ENCODE data around the gene ARHGEF2. TPM values are rescaled to one million over a fixed set of nuclear protein-coding genes. Genes with fewer than 3 reads are reported as not detected.

The ARHGEF2 gene
- 10 to 100 TPM; 13.6 to 27.3 (median 26.4) TPM for total RNA-seq

DNA sequence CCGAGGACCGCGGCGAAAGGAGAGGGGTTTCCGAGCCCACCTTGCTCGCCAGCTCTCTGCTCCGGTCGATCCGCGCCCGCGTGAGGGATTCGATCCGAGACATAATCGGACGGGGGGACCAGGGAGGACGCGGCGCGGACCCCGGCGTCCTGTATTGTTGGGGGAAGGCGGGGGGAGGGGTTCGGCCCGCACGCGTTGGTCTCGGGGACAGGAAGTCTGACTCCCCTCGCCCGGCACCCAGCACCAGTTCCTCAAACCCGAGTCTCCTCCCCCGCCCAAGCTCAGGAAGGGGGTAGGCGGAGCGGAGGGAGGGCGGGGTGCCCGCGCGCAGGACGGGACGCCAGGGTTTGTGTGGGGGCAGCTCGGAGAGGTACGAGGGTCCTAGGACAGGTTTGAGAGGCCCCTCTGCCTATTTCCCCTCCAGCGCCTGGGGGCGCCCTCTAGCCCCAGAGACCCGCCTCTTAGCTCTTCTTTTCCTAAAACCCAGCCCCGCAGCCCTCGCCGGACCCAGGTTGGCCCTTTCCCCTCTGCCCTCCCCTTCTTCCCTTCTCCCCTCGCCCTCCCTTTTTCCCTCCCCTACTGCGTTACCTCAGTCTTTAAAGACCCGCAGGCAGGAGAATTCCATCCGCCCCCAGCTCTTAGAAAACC, at the start of gene ARHGEF2:
ARHGEF2 (minus strand) TSS at position 223 of the 648 bp plus-strand sequence; CDS start at position 103, 120 bp downstream.
- ATAC-seq (peak; percentile 46 to 51), DNase-seq (peak; percentile 69 to 71)
- in situ Hi-C loops (cut with MboI; ENCODE audit: low sequenced_read_pairs in 4 of 4) = no loop called here
- peak within 1 kb of the TSS; percentile 84 to 97 (median 92) for H3K4me3 ChIP-seq
- peak within 1 kb of the TSS; percentile 87 to 97 (median 93) for H3K27ac ChIP-seq
- no peaks in the 10 kb centered on the region for H3K36me3 ChIP-seq
- H3K9me3 ChIP-seq = no peaks in the 10 kb centered on the region
- peaks cover 75 to 76% of the 10 kb centered on the region in 2 donors for H3K4me1 ChIP-seq
- intact Hi-C loops (cut with DNase I; ENCODE audit: low total_unique reads) = no loop called here
- TF ChIP-seq, protein P1, sequence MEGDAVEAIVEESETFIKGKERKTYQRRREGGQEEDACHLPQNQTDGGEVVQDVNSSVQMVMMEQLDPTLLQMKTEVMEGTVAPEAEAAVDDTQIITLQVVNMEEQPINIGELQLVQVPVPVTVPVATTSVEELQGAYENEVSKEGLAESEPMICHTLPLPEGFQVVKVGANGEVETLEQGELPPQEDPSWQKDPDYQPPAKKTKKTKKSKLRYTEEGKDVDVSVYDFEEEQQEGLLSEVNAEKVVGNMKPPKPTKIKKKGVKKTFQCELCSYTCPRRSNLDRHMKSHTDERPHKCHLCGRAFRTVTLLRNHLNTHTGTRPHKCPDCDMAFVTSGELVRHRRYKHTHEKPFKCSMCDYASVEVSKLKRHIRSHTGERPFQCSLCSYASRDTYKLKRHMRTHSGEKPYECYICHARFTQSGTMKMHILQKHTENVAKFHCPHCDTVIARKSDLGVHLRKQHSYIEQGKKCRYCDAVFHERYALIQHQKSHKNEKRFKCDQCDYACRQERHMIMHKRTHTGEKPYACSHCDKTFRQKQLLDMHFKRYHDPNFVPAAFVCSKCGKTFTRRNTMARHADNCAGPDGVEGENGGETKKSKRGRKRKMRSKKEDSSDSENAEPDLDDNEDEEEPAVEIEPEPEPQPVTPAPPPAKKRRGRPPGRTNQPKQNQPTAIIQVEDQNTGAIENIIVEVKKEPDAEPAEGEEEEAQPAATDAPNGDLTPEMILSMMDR (IDR thresholded peaks at IDR 0.05 in 4 of 5, conservative IDR thresholded peaks at IDR 0.05 in 1 of 5) = peak in 2 of 5 experiments; percentile 26 to 48
- peak; percentile 74 to 78 for TF ChIP-seq POLR2A (IDR thresholded peaks at IDR 0.05)
- no peaks in the 10 kb centered on the region for H3K27me3 ChIP-seq

DNA sequence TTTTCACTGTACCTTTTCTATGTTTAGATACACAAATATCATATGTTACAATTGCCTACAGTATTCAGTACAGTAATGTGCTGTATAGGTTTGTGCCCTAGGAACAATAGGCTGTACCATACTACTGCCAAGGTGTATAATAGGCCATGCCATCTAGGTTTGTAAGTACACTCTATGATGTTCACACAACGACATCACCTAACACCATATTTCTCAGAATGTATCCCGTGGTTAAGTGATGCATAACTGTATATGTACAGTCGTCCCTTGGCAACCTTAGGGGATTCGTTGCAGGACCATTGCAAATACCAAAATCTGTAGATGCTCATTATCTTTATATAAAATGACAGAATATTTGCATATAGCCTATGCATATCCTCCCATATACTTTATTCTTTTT, 48.2 kb upstream of the ARHGEF2 start:
- no peak for DNase-seq
- H3K4me1 ChIP-seq = no peaks in the 10 kb centered on the region
- no peak overlapping the region for H3K4me3 ChIP-seq
- no peak overlapping the region for H3K27ac ChIP-seq
- no peaks in the 10 kb centered on the region for H3K9me3 ChIP-seq
- no peak for ATAC-seq
- intact Hi-C loops (cut with DNase I; ENCODE audit: low total_unique reads) = no loop called here
- H3K36me3 ChIP-seq = no peaks in the 10 kb centered on the region
- in situ Hi-C loops (cut with MboI; ENCODE audit: low sequenced_read_pairs in 4 of 4) = no loop called here
- no peak for TF ChIP-seq POLR2A (IDR thresholded peaks at IDR 0.05)
- TF ChIP-seq, protein P1 (IDR thresholded peaks at IDR 0.05 in 4 of 5, conservative IDR thresholded peaks at IDR 0.05 in 1 of 5) = no peak
- H3K27me3 ChIP-seq = no peaks in the 10 kb centered on the region

DNA sequence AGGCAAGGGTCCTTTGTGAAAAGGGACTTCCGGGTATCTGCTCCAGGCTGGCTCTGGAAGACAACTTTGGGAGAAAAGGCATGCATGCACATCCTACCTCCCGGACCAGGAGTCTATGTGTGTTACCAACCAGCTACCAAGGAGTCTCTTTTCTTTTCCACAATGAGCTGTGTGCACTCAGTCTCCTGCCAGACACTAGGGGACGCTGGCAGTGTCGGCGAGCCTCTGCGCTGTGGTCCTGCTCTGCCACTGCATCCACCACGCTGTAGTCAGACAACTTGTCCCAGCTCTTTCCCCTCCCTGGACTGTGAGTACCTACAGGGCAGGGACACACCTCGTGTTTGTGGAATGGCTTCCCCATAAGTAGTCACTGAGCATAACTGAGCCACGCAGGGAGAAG, 47.5 kb upstream of the ARHGEF2 start:
- ATAC-seq = no peak
- no peaks in the 10 kb centered on the region for H3K36me3 ChIP-seq
- no peak for DNase-seq
- intact Hi-C loops (cut with DNase I; ENCODE audit: low total_unique reads) (no loop called here), in situ Hi-C loops (cut with MboI; ENCODE audit: low sequenced_read_pairs in 4 of 4) (no loop called here)
- H3K4me1 ChIP-seq = peaks cover 0 to 2% of the 10 kb centered on the region in 2 donors
- H3K27ac ChIP-seq = no peak overlapping the region
- no peaks in the 10 kb centered on the region for H3K9me3 ChIP-seq
- no peak overlapping the region for H3K4me3 ChIP-seq
- TF ChIP-seq, protein P1 (IDR thresholded peaks at IDR 0.05 in 4 of 5, conservative IDR thresholded peaks at IDR 0.05 in 1 of 5) = no peak
- H3K27me3 ChIP-seq = no peaks in the 10 kb centered on the region

DNA sequence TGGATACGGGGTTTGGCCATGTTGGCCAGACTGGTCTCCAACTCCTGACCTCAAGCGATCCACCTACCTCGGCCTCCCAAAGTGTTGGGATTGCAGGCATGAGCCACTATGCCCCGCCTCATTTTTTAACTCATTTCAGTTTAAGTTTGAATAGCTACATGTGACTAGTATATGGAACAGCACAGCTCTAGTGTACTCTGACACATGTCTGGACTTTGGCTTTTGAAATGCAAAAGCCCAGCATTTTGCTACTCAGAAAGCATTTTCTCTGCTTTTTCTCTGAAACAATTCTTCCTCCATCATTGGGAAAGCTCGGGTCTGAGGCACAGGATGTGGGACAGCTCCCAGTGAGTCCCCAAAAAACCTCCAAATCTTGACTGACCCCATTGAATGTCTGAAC, 46.5 kb upstream of the ARHGEF2 start:
- H3K4me1 ChIP-seq = peaks cover 4 to 7% of the 10 kb centered on the region in 2 donors
- ATAC-seq (no peak), DNase-seq (no peak)
- no peaks in the 10 kb centered on the region for H3K9me3 ChIP-seq
- no peak overlapping the region for H3K27ac ChIP-seq
- intact Hi-C loops (cut with DNase I; ENCODE audit: low total_unique reads) (no loop called here), in situ Hi-C loops (cut with MboI; ENCODE audit: low sequenced_read_pairs in 4 of 4) (no loop called here)
- H3K4me3 ChIP-seq = no peak overlapping the region
- H3K36me3 ChIP-seq = no peaks in the 10 kb centered on the region
- TF ChIP-seq, protein P1 (IDR thresholded peaks at IDR 0.05 in 4 of 5, conservative IDR thresholded peaks at IDR 0.05 in 1 of 5) = no peak
- no peak for TF ChIP-seq POLR2A (IDR thresholded peaks at IDR 0.05)
- no peaks in the 10 kb centered on the region for H3K27me3 ChIP-seq
